H1 (cell line): ENCODE results near the gene POLR3K. TPM values are rescaled to one million over a fixed set of nuclear protein-coding genes. Genes with fewer than 3 reads are reported as not detected.
"Not testable (repeated sequence)": the region's sequence is repeated elsewhere in the genome, so short reads cannot be mapped to it uniquely, and the experiment has no call there.

Experiments
- CTCF ChIA-PET: fragments of 300-600 bp; sonication (Branson Sonifier 250); formaldehyde crosslinking; loops from one replicate; lab custom pipeline; 2021; ENCODE audit not compliant: partially characterized antibody; lab: Charles Lee
- POLR2A ChIA-PET: fragments of 300-600 bp; sonication (Branson Sonifier 250); formaldehyde crosslinking; loops from one replicate; lab custom pipeline; 2021; ENCODE audit warnings: inconsistent platforms; ENCODE audit not compliant: partially characterized antibody; lab: Charles Lee
- DNase-seq, 2 experiments: peaks; one replicate each; pipeline versions ENCODE4 v3.0.0 to v3.0.0-alpha.2; 2010 to 2022; ENCODE audit warnings: low spot score in 2 of 2, low read depth in 1 of 2, mixed read lengths in 1 of 2
- FAIRE-seq: peaks from 2 replicates; lab custom pipeline; 2011; peaks lifted over from hg19 to GRCh38; lab: Jason Lieb, UNC
- H2AFZ ChIP-seq: 2 replicates; pipeline ENCODE4 v1.8.1; 2012; ENCODE audit warnings: low read length, inconsistent platforms
- H2AK5ac ChIP-seq: 2 replicates; pipeline ENCODE4 v1.6.1; 2013; ENCODE audit warnings: low read depth, low read length
- H2BK120ac ChIP-seq: replicated peaks from 2 replicates; pipeline ENCODE3; 2013; ENCODE audit warnings: low read depth, low read length, inconsistent platforms
- H2BK12ac ChIP-seq: 2 replicates; pipeline ENCODE4 v1.6.1; 2013; ENCODE audit warnings: low read depth, low read length
- H2BK15ac ChIP-seq: 2 replicates; pipeline ENCODE4 v1.6.1; 2013; ENCODE audit warnings: low read length
- H2BK20ac ChIP-seq: 2 replicates; pipeline ENCODE4 v1.6.1; 2013; ENCODE audit warnings: low read length
- H2BK5ac ChIP-seq: 2 replicates; pipeline ENCODE4 v1.6.1; 2013; ENCODE audit warnings: low read depth, low read length
- H3K14ac ChIP-seq: 2 replicates; pipeline ENCODE4 v1.6.1; 2013; ENCODE audit warnings: inconsistent platforms; ENCODE audit not compliant: insufficient read length
- H3K18ac ChIP-seq: 2 replicates; pipeline ENCODE4 v1.6.1; 2013; ENCODE audit warnings: low read length; ENCODE audit errors: extremely low read depth
- H3K23ac ChIP-seq: 2 replicates; pipeline ENCODE4 v1.6.1; 2013; ENCODE audit warnings: inconsistent platforms; ENCODE audit not compliant: insufficient read length
- H3K23me2 ChIP-seq: 2 replicates; pipeline ENCODE4 v1.6.1; 2013; ENCODE audit warnings: low read depth, low read length
- H3K27ac ChIP-seq: 2 replicates; pipeline ENCODE4 v1.6.1; 2011; ENCODE audit warnings: low read depth, low read length, inconsistent platforms
- H3K27me3 ChIP-seq, 4 experiments: replicated peaks in 1 of 4; 1 replicate in 1 of 4; 2 replicates in 3 of 4; pipeline versions ENCODE4 v1.6.1 to v1.8.1; 2011 to 2013; ENCODE audit warnings: low read length in 3 of 4, mild to moderate bottlenecking in 3 of 4, inconsistent platforms in 2 of 4, mixed read lengths in 2 of 4, moderate library complexity in 1 of 4; ENCODE audit not compliant: control insufficient read depth in 3 of 4, insufficient read depth in 3 of 4; ENCODE audit errors: extremely low read depth in 1 of 4
- H3K36me3 ChIP-seq, 4 experiments: 2 replicates each; pipeline versions ENCODE4 v1.6.1 to v1.8.1; 2011 to 2013; ENCODE audit warnings: mild to moderate bottlenecking in 4 of 4, low read length in 3 of 4, moderate library complexity in 2 of 4, control low read depth in 1 of 4, inconsistent platforms in 1 of 4; ENCODE audit not compliant: insufficient read depth in 4 of 4, control insufficient read depth in 2 of 4
- H3K4ac ChIP-seq: replicated peaks from 2 replicates; pipeline ENCODE3; 2013; ENCODE audit warnings: low read length, low read depth, mixed read lengths, inconsistent platforms; ENCODE audit not compliant: insufficient read length
- H3K4me1 ChIP-seq, 4 experiments: replicated peaks in 1 of 4; 1 replicate in 1 of 4; 2 replicates in 3 of 4; pipeline versions ENCODE4 v1.6.1 to v1.8.1; 2011 to 2013; ENCODE audit warnings: low read length in 3 of 4, inconsistent platforms in 2 of 4, mixed read lengths in 1 of 4; ENCODE audit not compliant: insufficient read depth in 4 of 4, control insufficient read depth in 3 of 4
- H3K4me2 ChIP-seq, 2 experiments: 2 replicates each; pipeline versions ENCODE4 v1.6.1 to v1.8.1; 2011 to 2013; ENCODE audit warnings: low read depth in 2 of 2, low read length in 2 of 2, control low read depth in 1 of 2, inconsistent platforms in 1 of 2, mild to moderate bottlenecking in 1 of 2; ENCODE audit not compliant: insufficient read depth in 1 of 2
- H3K4me3 ChIP-seq, 4 experiments: fragments of 200-600, 300-600 bp in 1 of 4; sonication (generic), shearing (Covaris generic), sonication (Bioruptor Twin) in 1 of 4; 2 replicates each; pipeline versions ENCODE4 v1.5.1 to v1.8.1; 2011 to 2016; ENCODE audit warnings: low read length in 4 of 4, low read depth in 3 of 4, control low read depth in 2 of 4, inconsistent platforms in 2 of 4, mild to moderate bottlenecking in 2 of 4, mixed read lengths in 1 of 4, moderate library complexity in 1 of 4; ENCODE audit not compliant: insufficient read depth in 2 of 4; ENCODE audit errors: extremely low read depth in 1 of 4
- H3K56ac ChIP-seq: replicated peaks from 2 replicates; pipeline ENCODE3; 2013; ENCODE audit warnings: low read depth, mild to moderate bottlenecking, mixed read lengths, low read length, inconsistent platforms; ENCODE audit not compliant: insufficient read length
- H3K79me1 ChIP-seq: 2 replicates; pipeline ENCODE4 v1.6.1; 2013; ENCODE audit warnings: low read depth, low read length, control low read depth
- H3K79me2 ChIP-seq, 2 experiments: 2 replicates each; pipeline versions ENCODE4 v1.6.1 to v1.8.1; 2012 to 2013; ENCODE audit warnings: low read length in 2 of 2, mild to moderate bottlenecking in 2 of 2, inconsistent platforms in 1 of 2; ENCODE audit not compliant: insufficient read depth in 2 of 2, control insufficient read depth in 1 of 2
- H3K9ac ChIP-seq, 4 experiments: replicated peaks in 1 of 4; 1 replicate in 1 of 4; 2 replicates in 3 of 4; pipeline versions ENCODE4 v1.6.1 to v1.8.1; 2011 to 2013; ENCODE audit warnings: low read depth in 3 of 4, low read length in 3 of 4, control low read depth in 2 of 4, mild to moderate bottlenecking in 2 of 4, moderate library complexity in 2 of 4, inconsistent platforms in 1 of 4; ENCODE audit errors: extremely low read depth in 1 of 4
- H3K9me3 ChIP-seq, 2 experiments: 2 replicates each; pipeline versions ENCODE4 v1.6.1 to v1.8.1; 2012 to 2013; ENCODE audit warnings: mild to moderate bottlenecking in 2 of 2, moderate library complexity in 2 of 2, control low read depth in 1 of 2, inconsistent platforms in 1 of 2, low read depth in 1 of 2, low read length in 1 of 2, mixed read lengths in 1 of 2; ENCODE audit not compliant: insufficient read depth in 2 of 2
- H4K20me1 ChIP-seq, 2 experiments: replicated peaks in 1 of 2; 2 replicates each; pipeline versions ENCODE3 to v1.8.1; 2011 to 2013; ENCODE audit warnings: inconsistent platforms in 2 of 2, low read length in 2 of 2, mild to moderate bottlenecking in 1 of 2; ENCODE audit not compliant: insufficient read depth in 2 of 2, control insufficient read depth in 1 of 2
- H4K5ac ChIP-seq: 2 replicates; pipeline ENCODE4 v1.6.1; 2013; ENCODE audit warnings: low read length, low read depth, mixed read lengths, inconsistent platforms; ENCODE audit not compliant: insufficient read length
- H4K8ac ChIP-seq: 2 replicates; pipeline ENCODE4 v1.8.0; 2013; ENCODE audit warnings: mild to moderate bottlenecking, moderate library complexity, low read length, inconsistent platforms; ENCODE audit not compliant: insufficient read depth; ENCODE audit errors: extremely low read depth
- H4K91ac ChIP-seq: replicated peaks from 2 replicates; pipeline ENCODE3; 2013; ENCODE audit warnings: low read length, mixed read lengths, inconsistent platforms; ENCODE audit not compliant: insufficient read length
- WGBS, 2 experiments: shearing (Covaris generic) in 1 of 2; methylation state at CpG; one replicate each; pipeline versions ENCODE4 v1.1.6 to v1.1.7; 2013 to 2015; ENCODE audit warnings: low lambda C conversion rate in 2 of 2, mixed read lengths in 2 of 2, inconsistent platforms in 1 of 2, low coverage in 1 of 2, missing lambda C conversion rate in 1 of 2; ENCODE audit not compliant: insufficient replicate concordance in 2 of 2, insufficient coverage in 1 of 2, insufficient read length in 1 of 2; ENCODE audit errors: extremely low coverage in 1 of 2, missing lambda C conversion rate in 1 of 2; 5-methylcytosine and 5-hydroxymethylcytosine counted together
- polyA plus RNA-seq, 7 experiments: library from polyadenylated mRNA; depleted of rRNA in 3 of 7; stranded (reverse) in 5 of 7; unstranded in 2 of 7; fragments of >200 nt in 5 of 7; fragments of 200-250 nt in 2 of 7; gene quantifications; 1 replicate in 5 of 7; 2 replicates in 1 of 7; 4 replicates in 1 of 7; pipeline versions ENCODE4 v1.2.1 to v1.2.3, GENCODE V29; 2011 to 2013; ENCODE audit warnings: missing spikeins in 2 of 7, mixed read lengths in 2 of 7
- total RNA-seq: library from RNA; stranded (reverse); fragmentation: NEBNext Ultra II Directional; extraction: Animal tissue kit (Norgen Biotek cat#: 25700); gene quantifications from 2 replicates; pipeline ENCODE4 v1.2.1, GENCODE V29; 2021

The POLR3K gene
- total and polyA plus RNA-seq, 2 of the 8 experiments (the other 6 are each of a cell fraction or from before 2014, with no cell fraction given): 45.4 to 80.5 TPM

- H2AFZ ChIP-seq, H2BK20ac ChIP-seq, H4K5ac ChIP-seq, H4K20me1 ChIP-seq, H3K27ac ChIP-seq, H3K14ac ChIP-seq, H3K56ac ChIP-seq, H4K91ac ChIP-seq, H2BK5ac ChIP-seq, H2BK120ac ChIP-seq, H2BK15ac ChIP-seq, H3K18ac ChIP-seq, H3K4me3 ChIP-seq, DNase-seq, H3K4ac ChIP-seq, H3K4me1 ChIP-seq, H3K23ac ChIP-seq, FAIRE-seq, H4K8ac ChIP-seq, H3K9me3 ChIP-seq, H2AK5ac ChIP-seq, H3K79me1 ChIP-seq, H3K27me3 ChIP-seq, H2BK12ac ChIP-seq, H3K23me2 ChIP-seq, H3K9ac ChIP-seq, H3K4me2 ChIP-seq, H3K79me2 ChIP-seq, H3K36me3 ChIP-seq, POLR2A ChIA-PET, CTCF ChIA-PET: not testable (repeated sequence)
- 96% methylated on average over 11 of the region's 12 CpGs; no CpG with 5 or more reads in 1 of the 2 experiments for WGBS, 2 experiments
These were observed 32.5 kb downstream of the POLR3K start for GRCh38 chr16:20886-21285.

DNA sequence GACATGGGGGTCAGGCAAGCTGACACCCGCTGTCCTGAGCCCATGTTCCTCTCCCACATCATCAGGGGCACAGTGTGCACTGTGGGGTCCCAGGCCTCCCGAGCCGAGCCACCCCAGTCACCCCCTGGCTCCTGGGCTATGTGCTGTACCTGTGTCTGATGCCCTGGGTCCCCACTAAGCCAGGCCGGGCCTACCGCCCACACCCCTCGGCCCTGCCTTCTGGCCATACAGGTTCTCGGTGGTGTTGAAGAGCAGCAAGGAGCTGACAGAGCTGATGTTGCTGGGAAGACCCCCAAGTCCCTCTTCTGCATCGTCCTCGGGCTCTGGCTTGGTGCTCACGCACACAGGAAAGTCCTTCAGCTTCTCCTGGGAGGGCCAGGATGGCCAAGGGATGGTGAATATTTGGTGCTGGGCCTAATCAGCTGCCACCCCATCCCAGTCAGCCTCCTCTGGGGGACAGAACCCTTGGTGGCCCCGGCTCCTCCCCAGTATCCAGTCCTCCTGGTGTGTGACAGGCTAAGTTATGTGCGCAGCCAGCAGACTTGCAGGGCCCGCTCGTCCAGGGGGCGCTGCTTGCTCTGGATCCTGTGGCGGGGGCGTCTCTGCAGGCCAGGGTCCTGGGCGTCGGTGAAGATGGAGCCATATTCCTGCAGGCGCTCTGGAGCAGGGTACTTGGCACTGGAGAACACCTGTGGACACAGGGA lies 36.2 kb downstream of the POLR3K start:
- H3K79me1 ChIP-seq, CTCF ChIA-PET, FAIRE-seq: not testable (repeated sequence)

More for the DNA sequence above, 36.2 kb downstream of the POLR3K start:
- H2BK12ac ChIP-seq, H3K27me3 ChIP-seq, H2BK20ac ChIP-seq, H3K27ac ChIP-seq, H3K23me2 ChIP-seq, H4K91ac ChIP-seq, H3K18ac ChIP-seq, H4K8ac ChIP-seq, H3K4me2 ChIP-seq, H2AFZ ChIP-seq, H3K23ac ChIP-seq, H4K5ac ChIP-seq, H3K56ac ChIP-seq, H4K20me1 ChIP-seq, H2BK5ac ChIP-seq, H2BK15ac ChIP-seq, H3K14ac ChIP-seq, H3K36me3 ChIP-seq, H3K79me2 ChIP-seq, POLR2A ChIA-PET, H3K4me1 ChIP-seq, H3K4me3 ChIP-seq, H3K9me3 ChIP-seq, H2AK5ac ChIP-seq, H3K4ac ChIP-seq, H2BK120ac ChIP-seq, H3K9ac ChIP-seq, DNase-seq: not testable (repeated sequence)
- 89% methylated on average over 5 of the region's 20 CpGs; no CpG with 5 or more reads in 1 of the 2 experiments for WGBS, 2 experiments
